Bronchial epithelial cell (primary cell): ENCODE results near the gene GOLGB1. TPM values are rescaled to one million over a fixed set of nuclear protein-coding genes. Genes with fewer than 3 reads are reported as not detected.
"Not testable (repeated sequence)": the region's sequence is repeated elsewhere in the genome, so short reads cannot be mapped to it uniquely, and the experiment has no call there.

Experiments used
- DNase-seq: peaks from one replicate; pipeline ENCODE4 v3.0.0-alpha.2; 2010; ENCODE audit warnings: low read depth
- FAIRE-seq: peaks from 2 replicates; lab custom pipeline; 2011; peaks lifted over from hg19 to GRCh38; lab: Jason Lieb, UNC
- H3K27me3 ChIP-seq: 2 replicates; pipeline ENCODE4 v1.5.1; 2011; ENCODE audit warnings: low read length; ENCODE audit not compliant: control insufficient read depth, insufficient read depth
- H3K36me3 ChIP-seq: 2 replicates; pipeline ENCODE4 v1.5.1; 2011; ENCODE audit warnings: low read length; ENCODE audit not compliant: control insufficient read depth, insufficient read depth
- H3K4me3 ChIP-seq: 2 replicates; pipeline ENCODE4 v1.5.1; 2011; ENCODE audit warnings: mild to moderate bottlenecking, low read depth, low read length, control low read depth
- CTCF ChIP-seq: IDR thresholded peaks from 2 replicates; pipeline ENCODE4 v1.5.1; 2011; ENCODE audit warnings: mild to moderate bottlenecking, moderate library complexity, low read length, control low read depth, inconsistent platforms; ENCODE audit not compliant: insufficient read depth, severe bottlenecking
- total RNA-seq: library from RNA; depleted of rRNA; stranded (reverse); fragments of >200 nt; gene quantifications from 2 replicates; pipeline ENCODE4 v1.2.1, GENCODE V29; 2014

The GOLGB1 gene
- total RNA-seq, 1 donor from 2014 or later = 30.0 TPM

GRCh38 chr3:121748680-121749275, 763 bp downstream of the GOLGB1 start:
- TF ChIP-seq CTCF = no peak
- FAIRE-seq = no peak
- no peaks in the 10 kb centered on the region for H3K27me3 ChIP-seq
- DNase-seq = peak; percentile 54
- H3K4me3 ChIP-seq = peak overlapping the region; percentile 85
- H3K36me3 ChIP-seq = no peaks in the 10 kb centered on the region

GRCh38 chr3:121747976-121748375, 1.6 kb downstream of the GOLGB1 start:
- Histone ChIP-seq H3K36me3 (no peaks in the 10 kb centered on the region), H3K4me3 (peak overlapping the region; percentile 85), H3K27me3 (no peaks in the 10 kb centered on the region)
- no peak for TF ChIP-seq CTCF
- no peak for FAIRE-seq
- DNase-seq = no peak

- not testable (repeated sequence) for H3K27me3 ChIP-seq, DNase-seq, H3K36me3 ChIP-seq, FAIRE-seq, H3K4me3 ChIP-seq
Measured at GRCh38 chr3:121743106-121743505, 6.4 kb downstream of the GOLGB1 start.

GRCh38 chr3:121740896-121741295, 8.6 kb downstream of the GOLGB1 start:
- TF ChIP-seq CTCF = no peak
- no peak for FAIRE-seq
- DNase-seq = no peak
- no peaks in the 10 kb centered on the region for H3K27me3 ChIP-seq
- no peak overlapping the region for H3K4me3 ChIP-seq
- no peaks in the 10 kb centered on the region for H3K36me3 ChIP-seq

GRCh38 chr3:121739902-121740301, 9.6 kb downstream of the GOLGB1 start:
- no peak for TF ChIP-seq CTCF
- no peak for DNase-seq
- no peak for FAIRE-seq
- Histone ChIP-seq H3K4me3 (no peak overlapping the region), H3K27me3 (no peaks in the 10 kb centered on the region), H3K36me3 (no peaks in the 10 kb centered on the region)

GRCh38 chr3:121737644-121738043, 11.9 kb downstream of the GOLGB1 start:
- no peak for TF ChIP-seq CTCF
- FAIRE-seq = no peak

More at GRCh38 chr3:121737644-121738043, 11.9 kb downstream of the GOLGB1 start:
- DNase-seq = no peak
- Histone ChIP-seq H3K36me3 (no peaks in the 10 kb centered on the region), H3K27me3 (no peaks in the 10 kb centered on the region), H3K4me3 (no peak overlapping the region)
